DMS79 treated with DMSO at 0.1 percent for 48 hours (cell line): ENCODE measurements around the gene THSD4.

Experiments used
- DNase-seq: peaks from one replicate; lab custom pipeline; 2025; lab: John Stamatoyannopoulos, UW

Gene THSD4

GRCh38 chr15:71330638-71331162, 215.4 kb downstream of the THSD4 start:
- no peak for DNase-seq

GRCh38 chr15:71331173-71331572, 215.9 kb downstream of the THSD4 start:
- no peak for DNase-seq

GRCh38 chr15:71332431-71333004, 217.2 kb downstream of the THSD4 start:
- DNase-seq = no peak

- no peak for DNase-seq
Observed at GRCh38 chr15:71333136-71333700, 217.9 kb downstream of the THSD4 start.

- DNase-seq = no peak
Observed at GRCh38 chr15:71333839-71334238, 218.6 kb downstream of the THSD4 start.

GRCh38 chr15:71334434-71334833, 219.2 kb downstream of the THSD4 start:
- DNase-seq = no peak

GRCh38 chr15:71334873-71335272, 219.6 kb downstream of the THSD4 start:
- no peak for DNase-seq

GRCh38 chr15:71335591-71335990, 220.3 kb downstream of the THSD4 start:
- DNase-seq = no peak

- DNase-seq = no peak
Observed at GRCh38 chr15:71336671-71337070, 221.4 kb downstream of the THSD4 start.

GRCh38 chr15:71337197-71337845, 222.1 kb downstream of the THSD4 start:
- DNase-seq = no peak

- DNase-seq = no peak
Observed at GRCh38 chr15:71338265-71338664, 223.0 kb downstream of the THSD4 start.

GRCh38 chr15:71338827-71339542, 223.7 kb downstream of the THSD4 start:
- no peak for DNase-seq

GRCh38 chr15:71341811-71342550, 226.7 kb downstream of the THSD4 start:
- no peak for DNase-seq

GRCh38 chr15:71342658-71343057, 227.4 kb downstream of the THSD4 start:
- DNase-seq = no peak

- no peak for DNase-seq
Observed at GRCh38 chr15:71344316-71344715, 229.0 kb downstream of the THSD4 start.

GRCh38 chr15:71345186-71345585, 229.9 kb downstream of the THSD4 start:
- DNase-seq = no peak

GRCh38 chr15:71346464-71346863, 231.2 kb downstream of the THSD4 start:
- DNase-seq = no peak

GRCh38 chr15:71348597-71348996, 233.3 kb downstream of the THSD4 start:
- no peak for DNase-seq

- DNase-seq = no peak
Observed at GRCh38 chr15:71349336-71349735, 234.1 kb downstream of the THSD4 start.

GRCh38 chr15:71349736-71350526, 234.7 kb downstream of the THSD4 start:
- no peak for DNase-seq
